Neural progenitor cell (in vitro differentiated cells): ENCODE measurements around the gene SMLR1.

Source experiments
- CTCF ChIP-seq: fragments of 200-600 bp; sonication (generic); IDR thresholded peaks from 2 replicates; pipeline ENCODE4 v1.5.1; 2017; ENCODE audit warnings: antibody characterized with exemption, mild to moderate bottlenecking
- EZH2phosphoT487 ChIP-seq: fragments of 200-600 bp; sonication (generic); IDR thresholded peaks from 2 replicates; pipeline ENCODE4 v1.6.1; 2017; ENCODE audit warnings: antibody characterized with exemption

GRCh38 chr6:130865793-130866192 lies 38.6 kb downstream of the SMLR1 start:
- TF ChIP-seq CTCF (no peak), EZH2phosphoT487 (no peak)
